Measurements from ENCODE around the gene CELSR1. TPM values are rescaled to one million over a fixed set of nuclear protein-coding genes. Genes with fewer than 3 reads are reported as not detected.

Gene CELSR1
- total RNA-seq, 3 donors from 2014 or later = 0.96 to 36.7 (median 21.2) TPM

DNA sequence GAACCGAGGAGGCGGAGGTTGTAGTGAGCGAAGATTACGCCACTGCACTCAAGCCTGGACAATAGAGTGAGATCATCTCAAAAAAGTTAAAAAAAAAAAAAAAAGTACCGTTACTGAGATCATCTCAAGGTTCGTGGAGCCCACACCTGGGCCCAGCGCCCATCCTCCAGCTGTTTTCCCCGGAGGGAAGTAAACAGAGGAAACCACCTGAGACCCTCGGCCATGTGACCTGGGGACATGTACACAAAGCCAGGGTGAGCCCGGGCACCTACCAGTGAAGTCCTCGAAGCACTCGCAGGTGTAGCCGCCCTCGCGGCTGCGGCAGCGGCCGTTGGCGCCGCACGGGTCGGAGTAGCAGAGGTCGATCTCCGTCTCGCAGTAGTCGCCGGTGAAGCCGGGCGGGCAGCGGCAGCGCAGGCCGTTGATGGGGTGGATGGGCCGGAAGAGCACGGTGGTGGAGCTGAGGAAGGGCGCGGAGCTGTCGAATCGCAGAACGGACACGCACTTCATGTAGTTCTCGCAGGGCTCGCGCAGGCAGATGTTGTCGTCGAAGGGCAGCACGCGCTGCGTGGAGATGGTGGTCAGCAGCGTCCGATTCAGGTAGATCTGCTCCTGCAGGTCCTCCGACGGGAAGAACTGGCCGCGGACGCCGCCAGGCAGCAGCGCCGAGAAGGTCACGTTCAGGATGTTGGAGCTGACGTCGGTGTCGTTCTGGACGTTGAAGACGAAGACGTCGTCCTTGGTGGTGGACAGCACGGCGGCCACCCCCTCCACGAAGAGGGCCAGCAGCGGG is 73.8 kb downstream of the CELSR1 start:
- Histone ChIP-seq H3K27ac (no peak overlapping the region), H3K4me1 (no peaks in the 10 kb centered on the region), H3K36me3 (no peaks in the 10 kb centered on the region), H3K4me3 (no peak overlapping the region), H3K9me3 (no peaks in the 10 kb centered on the region), H3K27me3 (no peaks in the 10 kb centered on the region)
- TF ChIP-seq POLR2A (IDR thresholded peaks at IDR 0.05) = no peak
- TF ChIP-seq, protein P1, sequence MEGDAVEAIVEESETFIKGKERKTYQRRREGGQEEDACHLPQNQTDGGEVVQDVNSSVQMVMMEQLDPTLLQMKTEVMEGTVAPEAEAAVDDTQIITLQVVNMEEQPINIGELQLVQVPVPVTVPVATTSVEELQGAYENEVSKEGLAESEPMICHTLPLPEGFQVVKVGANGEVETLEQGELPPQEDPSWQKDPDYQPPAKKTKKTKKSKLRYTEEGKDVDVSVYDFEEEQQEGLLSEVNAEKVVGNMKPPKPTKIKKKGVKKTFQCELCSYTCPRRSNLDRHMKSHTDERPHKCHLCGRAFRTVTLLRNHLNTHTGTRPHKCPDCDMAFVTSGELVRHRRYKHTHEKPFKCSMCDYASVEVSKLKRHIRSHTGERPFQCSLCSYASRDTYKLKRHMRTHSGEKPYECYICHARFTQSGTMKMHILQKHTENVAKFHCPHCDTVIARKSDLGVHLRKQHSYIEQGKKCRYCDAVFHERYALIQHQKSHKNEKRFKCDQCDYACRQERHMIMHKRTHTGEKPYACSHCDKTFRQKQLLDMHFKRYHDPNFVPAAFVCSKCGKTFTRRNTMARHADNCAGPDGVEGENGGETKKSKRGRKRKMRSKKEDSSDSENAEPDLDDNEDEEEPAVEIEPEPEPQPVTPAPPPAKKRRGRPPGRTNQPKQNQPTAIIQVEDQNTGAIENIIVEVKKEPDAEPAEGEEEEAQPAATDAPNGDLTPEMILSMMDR (IDR thresholded peaks at IDR 0.05) = no peak
- TF ChIP-seq POLR2AphosphoS5 (IDR thresholded peaks at IDR 0.05) = no peak
- intact Hi-C loops (cut with DNase I; ENCODE audit: low total_unique reads) = no loop called here
- DNase-seq (ENCODE audit: low spot score in 2 of 2) = no peak

DNA sequence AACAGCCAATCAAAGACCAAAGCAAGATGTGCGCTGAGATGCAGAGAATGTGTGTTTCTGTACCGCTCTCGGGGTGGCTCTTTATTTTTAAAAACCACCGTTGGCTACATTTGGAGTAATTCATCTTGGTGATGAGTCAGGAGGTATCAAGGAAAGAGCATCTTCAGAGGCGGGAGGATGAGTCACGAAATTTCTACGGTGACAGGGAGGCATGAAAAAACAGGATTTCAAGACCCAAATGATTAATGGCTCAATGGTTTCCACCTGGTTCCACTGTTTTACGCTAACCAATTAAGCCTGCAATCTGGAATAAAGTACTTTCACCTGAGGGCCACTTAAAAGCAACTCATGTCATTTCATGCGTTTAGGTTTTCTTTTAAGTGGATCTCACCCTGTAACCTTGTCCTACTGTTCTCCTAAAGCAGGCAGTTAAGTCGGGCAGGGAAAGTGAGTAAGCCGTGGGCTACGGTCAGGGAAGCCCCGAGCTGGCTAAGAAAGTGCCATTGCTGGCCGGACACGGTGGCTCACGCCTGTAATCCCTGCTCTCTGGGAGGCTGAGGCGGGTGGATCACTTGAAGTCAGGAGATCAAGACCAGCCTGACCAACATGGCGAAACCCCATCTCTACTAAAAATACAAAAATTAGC is 74.6 kb downstream of the CELSR1 start:
- H3K9me3 ChIP-seq = no peaks in the 10 kb centered on the region
- intact Hi-C loops (cut with DNase I; ENCODE audit: low total_unique reads) = no loop called here
- H3K27ac ChIP-seq = no peak overlapping the region
- no peak for DNase-seq (ENCODE audit: low spot score in 2 of 2)
- H3K4me1 ChIP-seq = no peaks in the 10 kb centered on the region
- TF ChIP-seq POLR2A (IDR thresholded peaks at IDR 0.05) (no peak), POLR2AphosphoS5 (IDR thresholded peaks at IDR 0.05) (no peak)
- TF ChIP-seq, protein P1 (IDR thresholded peaks at IDR 0.05) = no peak
- H3K27me3 ChIP-seq = no peaks in the 10 kb centered on the region
- no peaks in the 10 kb centered on the region for H3K36me3 ChIP-seq
- H3K4me3 ChIP-seq = no peak overlapping the region

DNA sequence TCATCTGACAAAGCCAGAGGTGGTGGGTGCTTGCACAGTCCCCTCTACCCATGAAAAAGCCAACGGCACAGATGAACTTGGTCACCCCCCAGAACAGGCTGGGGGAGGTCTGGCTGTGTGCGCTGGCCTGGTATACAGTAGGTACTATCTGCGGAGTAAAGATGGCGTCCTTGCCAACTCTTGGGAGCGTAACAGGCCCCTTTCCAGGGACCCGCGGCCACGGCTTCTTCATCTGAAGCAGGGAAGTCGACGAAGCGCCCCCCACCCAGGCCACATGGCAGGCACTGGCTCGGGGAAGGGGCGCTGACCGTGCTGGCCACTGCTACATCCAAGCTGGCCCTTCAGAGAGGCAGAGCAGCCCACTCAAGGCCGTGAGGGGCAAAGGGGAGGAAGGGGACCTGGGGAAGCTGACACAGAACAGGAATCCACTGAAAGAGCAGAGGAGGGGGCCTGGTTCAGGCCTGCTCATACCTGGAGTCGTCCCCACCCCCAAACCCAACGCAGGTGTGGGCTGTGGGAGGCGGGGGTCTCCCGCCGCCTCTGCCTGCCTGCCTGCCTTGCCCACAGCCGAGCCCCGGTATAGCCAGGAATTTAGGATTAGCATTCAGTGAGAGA is 75.7 kb downstream of the CELSR1 start:
- intact Hi-C loops (cut with DNase I; ENCODE audit: low total_unique reads) = no loop called here
- Histone ChIP-seq H3K4me3 (no peak overlapping the region), H3K9me3 (no peaks in the 10 kb centered on the region), H3K27ac (no peak overlapping the region), H3K4me1 (no peaks in the 10 kb centered on the region), H3K36me3 (no peaks in the 10 kb centered on the region), H3K27me3 (no peaks in the 10 kb centered on the region)
- no peak for TF ChIP-seq POLR2AphosphoS5 (IDR thresholded peaks at IDR 0.05)
- TF ChIP-seq POLR2A (IDR thresholded peaks at IDR 0.05) = no peak
- TF ChIP-seq, protein P1 (IDR thresholded peaks at IDR 0.05) = no peak
- DNase-seq (ENCODE audit: low spot score in 2 of 2) = no peak

DNA sequence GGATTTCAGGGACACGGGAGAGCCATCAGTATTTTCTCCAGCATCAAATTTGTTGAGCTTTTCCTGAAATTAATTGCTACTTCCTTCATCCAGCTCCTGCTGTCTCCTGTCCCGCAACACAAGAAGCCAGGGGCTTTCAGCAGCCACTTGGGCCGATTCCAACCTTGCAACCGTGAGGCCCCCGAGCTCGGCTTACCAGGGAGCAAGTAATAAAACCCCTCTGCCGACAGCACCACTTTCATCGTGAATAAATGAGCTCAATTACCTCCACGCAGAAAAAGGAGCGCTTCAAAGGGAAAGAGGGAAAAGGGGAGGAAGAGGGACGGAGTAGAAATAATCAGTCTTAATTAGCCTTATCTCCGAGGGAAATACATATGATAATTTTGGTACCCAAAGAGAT is 76.6 kb downstream of the CELSR1 start:
- no peaks in the 10 kb centered on the region for H3K36me3 ChIP-seq
- H3K27ac ChIP-seq = no peak overlapping the region
- H3K27me3 ChIP-seq = no peaks in the 10 kb centered on the region
- no peak overlapping the region for H3K4me3 ChIP-seq
- intact Hi-C loops (cut with DNase I; ENCODE audit: low total_unique reads) = no loop called here
- H3K9me3 ChIP-seq = no peaks in the 10 kb centered on the region
- TF ChIP-seq POLR2A (IDR thresholded peaks at IDR 0.05) = no peak
- TF ChIP-seq, protein P1 (IDR thresholded peaks at IDR 0.05) = no peak
- no peak for TF ChIP-seq POLR2AphosphoS5 (IDR thresholded peaks at IDR 0.05)
- no peak for DNase-seq (ENCODE audit: low spot score in 2 of 2)
- H3K4me1 ChIP-seq = no peaks in the 10 kb centered on the region
